ENCODE measurements around the gene PPY.

DNA sequence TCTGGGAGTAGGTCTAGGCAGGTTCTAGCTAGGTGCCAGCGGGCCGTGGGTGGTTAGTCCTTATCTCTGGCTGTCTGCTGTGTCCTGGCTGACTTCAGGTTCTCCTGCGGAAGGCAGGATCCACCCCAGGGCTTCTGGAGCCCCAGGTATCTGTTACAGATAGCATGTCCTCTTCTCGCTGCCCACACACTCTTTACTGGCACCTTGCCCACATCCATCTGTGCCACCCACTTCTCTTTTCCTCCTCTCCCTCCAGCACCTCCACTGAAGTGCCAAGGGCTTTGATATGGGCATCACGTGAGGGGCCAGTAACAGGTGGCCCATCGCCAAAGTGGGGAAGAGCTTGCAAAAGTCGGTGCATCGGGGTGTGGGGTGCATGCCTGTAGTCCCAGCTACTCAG lies 30.4 kb downstream of the PPY start:
- no peak for TF ChIP-seq EP300 (IDR thresholded peaks at IDR 0.05)
- TF ChIP-seq, protein P1, sequence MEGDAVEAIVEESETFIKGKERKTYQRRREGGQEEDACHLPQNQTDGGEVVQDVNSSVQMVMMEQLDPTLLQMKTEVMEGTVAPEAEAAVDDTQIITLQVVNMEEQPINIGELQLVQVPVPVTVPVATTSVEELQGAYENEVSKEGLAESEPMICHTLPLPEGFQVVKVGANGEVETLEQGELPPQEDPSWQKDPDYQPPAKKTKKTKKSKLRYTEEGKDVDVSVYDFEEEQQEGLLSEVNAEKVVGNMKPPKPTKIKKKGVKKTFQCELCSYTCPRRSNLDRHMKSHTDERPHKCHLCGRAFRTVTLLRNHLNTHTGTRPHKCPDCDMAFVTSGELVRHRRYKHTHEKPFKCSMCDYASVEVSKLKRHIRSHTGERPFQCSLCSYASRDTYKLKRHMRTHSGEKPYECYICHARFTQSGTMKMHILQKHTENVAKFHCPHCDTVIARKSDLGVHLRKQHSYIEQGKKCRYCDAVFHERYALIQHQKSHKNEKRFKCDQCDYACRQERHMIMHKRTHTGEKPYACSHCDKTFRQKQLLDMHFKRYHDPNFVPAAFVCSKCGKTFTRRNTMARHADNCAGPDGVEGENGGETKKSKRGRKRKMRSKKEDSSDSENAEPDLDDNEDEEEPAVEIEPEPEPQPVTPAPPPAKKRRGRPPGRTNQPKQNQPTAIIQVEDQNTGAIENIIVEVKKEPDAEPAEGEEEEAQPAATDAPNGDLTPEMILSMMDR (IDR thresholded peaks at IDR 0.05) = no peak
- no peak for TF ChIP-seq POLR2A (IDR thresholded peaks at IDR 0.05)
- TF ChIP-seq POLR2AphosphoS5 (IDR thresholded peaks at IDR 0.05) = no peak
